H9 (cell line): ENCODE measurements around the gene NDUFB11. TPM values are rescaled to one million over a fixed set of nuclear protein-coding genes. Genes with fewer than 3 reads are reported as not detected.

Experiments used
- DNase-seq: peaks from one replicate; pipeline ENCODE4 v3.0.0-alpha.2; 2017
- H2AFZ ChIP-seq: one replicate; pipeline ENCODE4 v1.6.1; 2013; ENCODE audit warnings: mild to moderate bottlenecking, low read length, control low read depth, moderate library complexity
- H2AK5ac ChIP-seq: 2 replicates; pipeline ENCODE4 v1.6.1; 2013; ENCODE audit warnings: low read length, control low read depth, mixed read lengths; ENCODE audit not compliant: insufficient read length
- H2BK120ac ChIP-seq: one replicate; pipeline ENCODE4 v1.6.1; 2013; ENCODE audit warnings: low read depth, mild to moderate bottlenecking, low read length, control low read depth, inconsistent platforms; ENCODE audit not compliant: poor library complexity, severe bottlenecking
- H2BK12ac ChIP-seq: 2 replicates; pipeline ENCODE4 v1.6.1; 2013; ENCODE audit warnings: low read length, control low read depth, mixed read lengths, low read depth; ENCODE audit not compliant: insufficient read length
- H2BK15ac ChIP-seq: 2 replicates; pipeline ENCODE4 v1.6.1; 2013; ENCODE audit warnings: low read depth, low read length, control low read depth
- H2BK20ac ChIP-seq: one replicate; pipeline ENCODE4 v1.6.1; 2013; ENCODE audit warnings: low read depth, mild to moderate bottlenecking, low read length, control low read depth, inconsistent platforms; ENCODE audit not compliant: poor library complexity, severe bottlenecking
- H2BK5ac ChIP-seq: 2 replicates; pipeline ENCODE4 v1.6.1; 2013; ENCODE audit warnings: low read length, control low read depth, mixed read lengths; ENCODE audit not compliant: insufficient read length
- H3K14ac ChIP-seq: 2 replicates; pipeline ENCODE4 v1.6.1; 2013; ENCODE audit warnings: low read length, control low read depth; ENCODE audit not compliant: insufficient read depth
- H3K18ac ChIP-seq: 2 replicates; pipeline ENCODE4 v1.6.1; 2013; ENCODE audit warnings: low read depth, mild to moderate bottlenecking, mixed read lengths, low read length, control low read depth; ENCODE audit not compliant: insufficient read length
- H3K23ac ChIP-seq: 2 replicates; pipeline ENCODE4 v1.6.1; 2013; ENCODE audit warnings: low read length, control low read depth, mixed read lengths, low read depth; ENCODE audit not compliant: insufficient read length
- H3K23me2 ChIP-seq: 2 replicates; pipeline ENCODE4 v1.6.1; 2013; ENCODE audit warnings: low read depth, mild to moderate bottlenecking, mixed read lengths, low read length, control low read depth; ENCODE audit not compliant: insufficient read length, poor library complexity, severe bottlenecking
- H3K27ac ChIP-seq: 2 replicates; pipeline ENCODE4 v1.5.1; 2013; ENCODE audit warnings: low read length, control low read depth, mixed read lengths, low read depth; ENCODE audit not compliant: insufficient read length
- H3K27me3 ChIP-seq: 2 replicates; pipeline ENCODE4 v1.6.1; 2013; ENCODE audit warnings: low read length, control low read depth, inconsistent platforms; ENCODE audit not compliant: insufficient read depth
- H3K4ac ChIP-seq: 2 replicates; pipeline ENCODE4 v1.6.1; 2013; ENCODE audit warnings: low read depth, mild to moderate bottlenecking, control low read depth, inconsistent platforms, low read length, moderate library complexity
- H3K4me1 ChIP-seq: 2 replicates; pipeline ENCODE4 v1.6.1; 2013; ENCODE audit warnings: low read length, control low read depth, inconsistent platforms; ENCODE audit not compliant: insufficient read depth
- H3K4me2 ChIP-seq: 2 replicates; pipeline ENCODE4 v1.6.1; 2013; ENCODE audit warnings: low read length, control low read depth, mixed read lengths; ENCODE audit not compliant: insufficient read length, insufficient read depth
- H3K56ac ChIP-seq: 2 replicates; pipeline ENCODE4 v1.6.1; 2013; ENCODE audit warnings: low read depth, mild to moderate bottlenecking, mixed read lengths, low read length, control low read depth; ENCODE audit not compliant: insufficient read length
- H3K79me1 ChIP-seq: 2 replicates; pipeline ENCODE4 v1.6.1; 2013; ENCODE audit warnings: low read depth, mild to moderate bottlenecking, moderate library complexity, low read length, control low read depth, inconsistent platforms; ENCODE audit not compliant: insufficient read depth, poor library complexity, severe bottlenecking
- H3K79me2 ChIP-seq: 2 replicates; pipeline ENCODE4 v1.6.1; 2013; ENCODE audit warnings: low read length, control low read depth, inconsistent platforms; ENCODE audit not compliant: insufficient read depth
- H3K9ac ChIP-seq: 2 replicates; pipeline ENCODE4 v1.6.1; 2013; ENCODE audit warnings: low read length, control low read depth, mixed read lengths; ENCODE audit not compliant: insufficient read length; ENCODE audit errors: extremely low read depth
- H3K9me3 ChIP-seq: one replicate; pipeline ENCODE4 v1.6.1; 2013; ENCODE audit warnings: low read depth, low read length, inconsistent platforms; ENCODE audit not compliant: control insufficient read depth
- H3T11ph ChIP-seq: one replicate; pipeline ENCODE4 v1.6.1; 2013; ENCODE audit warnings: mild to moderate bottlenecking, low read length, control low read depth, inconsistent platforms
- H4K20me1 ChIP-seq: one replicate; pipeline ENCODE4 v1.6.1; 2013; ENCODE audit not compliant: control insufficient read depth, insufficient read length, insufficient read depth
- H4K5ac ChIP-seq: 2 replicates; pipeline ENCODE4 v1.6.1; 2013; ENCODE audit warnings: low read depth, mild to moderate bottlenecking, mixed read lengths, low read length, control low read depth; ENCODE audit not compliant: insufficient read length
- H4K8ac ChIP-seq: replicated peaks from 2 replicates; pipeline ENCODE4 v1.6.1; 2013; ENCODE audit warnings: low read length, control low read depth, mixed read lengths, low read depth; ENCODE audit not compliant: insufficient read length
- H4K91ac ChIP-seq: 2 replicates; pipeline ENCODE4 v1.6.1; 2013; ENCODE audit warnings: low read depth, mild to moderate bottlenecking, moderate library complexity, mixed read lengths, low read length, control low read depth; ENCODE audit not compliant: insufficient read length
- H3K27ac Mint-ChIP-seq, 3 experiments: 2 replicates in 2 of 3; 3 replicates in 1 of 3; pipeline ENCODE4 v1.8.0; 2020 to 2021; ENCODE audit warnings: mixed read lengths in 3 of 3, mild to moderate bottlenecking in 1 of 3, moderate library complexity in 1 of 3
- H3K27me3 Mint-ChIP-seq: 2 replicates; pipeline ENCODE4 v1.8.0; 2021; ENCODE audit warnings: low read depth, mild to moderate bottlenecking, moderate library complexity, mixed read lengths
- H3K36me3 Mint-ChIP-seq, 3 experiments: 2 replicates in 2 of 3; 3 replicates in 1 of 3; pipeline ENCODE4 v1.8.0; 2020 to 2021; ENCODE audit warnings: low read depth in 3 of 3, mixed read lengths in 3 of 3; ENCODE audit not compliant: insufficient read depth in 1 of 3
- H3K4me1 Mint-ChIP-seq, 2 experiments: 2 replicates each; pipeline ENCODE4 v1.8.0; 2020; ENCODE audit warnings: mixed read lengths in 2 of 2
- H3K4me3 Mint-ChIP-seq, 2 experiments: 2 replicates in 1 of 2; 3 replicates in 1 of 2; pipeline ENCODE4 v1.8.0; 2020 to 2021; ENCODE audit warnings: mild to moderate bottlenecking in 2 of 2, mixed read lengths in 2 of 2, moderate library complexity in 1 of 2
- H3K9me3 Mint-ChIP-seq, 2 experiments: 2 replicates in 1 of 2; 3 replicates in 1 of 2; pipeline ENCODE4 v1.8.0; 2020; ENCODE audit warnings: mild to moderate bottlenecking in 2 of 2, mixed read lengths in 2 of 2, moderate library complexity in 1 of 2
- CTCF ChIP-seq: fragments of 200-600 bp; sonication (generic); conservative IDR thresholded peaks from 3 replicates; pipeline ENCODE4 v1.8.0; 2021; ENCODE audit warnings: antibody characterized with exemption, mild to moderate bottlenecking
- WGBS: extraction: QIAGEN DNeasy Blood & Tissue Kit; methylation state at CpG from one replicate; pipeline ENCODE4 v1.1.7; 2013; ENCODE audit warnings: missing lambda C conversion rate, low lambda C conversion rate, mixed read lengths; ENCODE audit not compliant: insufficient read length; ENCODE audit errors: extremely low coverage; 5-methylcytosine and 5-hydroxymethylcytosine counted together
- total RNA-seq: library from RNA; stranded (reverse); gene quantifications from 2 replicates; pipeline ENCODE4 v1.2.1, GENCODE V29; 2021

Gene NDUFB11
- total RNA-seq, 1 experiment from 2014 or later = 100 TPM

- no peak overlapping the region for H3K9ac ChIP-seq
- H3K4me3 Mint-ChIP-seq = no peak overlapping the region
- H4K20me1 ChIP-seq = no peaks in the 10 kb centered on the region
- no peak for TF ChIP-seq CTCF
- H3K18ac ChIP-seq = no peak overlapping the region
- no peak overlapping the region for H2BK5ac ChIP-seq
- no peak overlapping the region for H2BK120ac ChIP-seq
- no peak overlapping the region for H4K8ac ChIP-seq
- peaks cover 45 to 84% (median 69%) of the 10 kb centered on the region in 3 experiments for H3K36me3 Mint-ChIP-seq
- no peaks in the 10 kb centered on the region; the same call in 1 of the 2 replicates for H3K27me3 Mint-ChIP-seq
- no peak overlapping the region for H2BK12ac ChIP-seq
- no peaks in the 10 kb centered on the region for H3K79me1 ChIP-seq
- no peak overlapping the region for H3K23ac ChIP-seq
- WGBS = no CpG with 5 or more reads among the region's 10 CpGs
- H3K4me2 ChIP-seq = no peak overlapping the region
- no peaks in the 10 kb centered on the region for H3K23me2 ChIP-seq
- no peaks in the 10 kb centered on the region for H3K27me3 ChIP-seq
- H3T11ph ChIP-seq = no peak overlapping the region
- H3K9me3 Mint-ChIP-seq = peaks cover 60 to 75% of the 10 kb centered on the region in 2 experiments
- no peaks in the 10 kb centered on the region for H3K4me1 ChIP-seq
- H3K27ac Mint-ChIP-seq = no peak overlapping the region
- no peak overlapping the region for H4K91ac ChIP-seq
- no peak overlapping the region for H4K5ac ChIP-seq
- no peaks in the 10 kb centered on the region for H3K9me3 ChIP-seq
- no peak overlapping the region for H2AFZ ChIP-seq
- H3K4ac ChIP-seq = no peak overlapping the region
- H2AK5ac ChIP-seq = no peak overlapping the region
- H3K4me1 Mint-ChIP-seq = no peaks in the 10 kb centered on the region
- H2BK20ac ChIP-seq = no peak overlapping the region
- DNase-seq = no peak
- H3K14ac ChIP-seq = no peak overlapping the region
- H3K79me2 ChIP-seq = no peaks in the 10 kb centered on the region
- no peak overlapping the region for H2BK15ac ChIP-seq
- H3K56ac ChIP-seq = no peak overlapping the region
- H3K27ac ChIP-seq = no peak overlapping the region
Observed at GRCh38 chrX:47181301-47181700, 36.8 kb upstream of the NDUFB11 start.
